AG09309 (cell line): Measurements from ENCODE around the gene IL4.
A peak's percentile ranks its signal among the peaks of the same experiment; 100 is the strongest.

Experiments
- DNase-seq: peaks from one replicate; pipeline ENCODE4 v3.0.0-alpha.2; 2010; ENCODE audit warnings: low read depth
- H3K4me3 ChIP-seq: 2 replicates; pipeline ENCODE4 v1.5.1; 2011; ENCODE audit warnings: mild to moderate bottlenecking, low read depth, low read length, moderate library complexity; ENCODE audit not compliant: control insufficient read depth
- CTCF ChIP-seq: IDR thresholded peaks from 2 replicates; pipeline ENCODE4 v1.5.1; 2011; ENCODE audit warnings: mild to moderate bottlenecking, low read depth, low read length, inconsistent platforms; ENCODE audit not compliant: insufficient read depth, control insufficient read depth; ENCODE audit errors: missing control alignments

IL4 gene

GRCh38 chr5:132657676-132658380, 16.0 kb upstream of the IL4 start, which contains the start of gene IL13:
IL13 (plus strand) TSS chr5:132658173; CDS start chr5:132658187, 14 bp downstream.
- TF ChIP-seq CTCF, result no peak
- DNase-seq, result no peak
- no peak within 1 kb of the TSS for H3K4me3 ChIP-seq

GRCh38 chr5:132658381-132659302, 15.1 kb upstream of the IL4 start:
- DNase-seq, result no peak
- no peak overlapping the region for H3K4me3 ChIP-seq
- TF ChIP-seq CTCF, result no peak

- H3K4me3 ChIP-seq, result no peak overlapping the region
- TF ChIP-seq CTCF, result no peak
- DNase-seq, result no peak
Observed at GRCh38 chr5:132659598-132660493, 13.9 kb upstream of the IL4 start.

- no peak overlapping the region for H3K4me3 ChIP-seq
- no peak for DNase-seq
- TF ChIP-seq CTCF, result peak; percentile 24
Observed at GRCh38 chr5:132661231-132662003, 12.4 kb upstream of the IL4 start.

- no peak for TF ChIP-seq CTCF
- no peak for DNase-seq
- no peak overlapping the region for H3K4me3 ChIP-seq
Observed at GRCh38 chr5:132662004-132662401, 11.8 kb upstream of the IL4 start.
